Transverse colon (tissue), 4 donors: ENCODE measurements around the gene S100A14. TPM values are rescaled to one million over a fixed set of nuclear protein-coding genes. Genes with fewer than 3 reads are reported as not detected.

Source experiments
- DNase-seq: peaks from one replicate; pipeline ENCODE4 v3.0.0-alpha.2; 2019
- H3K27ac ChIP-seq, 4 donors: fragments of 200-600 bp; sonication (generic); 2 replicates each; pipeline ENCODE4 v1.5.1; 2016 to 2018; ENCODE audit warnings: inconsistent platforms in 4 of 4
- H3K27me3 ChIP-seq: fragments of 200-600 bp; sonication (generic); 2 replicates; pipeline ENCODE4 v1.5.1; 2017; ENCODE audit warnings: inconsistent platforms
- H3K36me3 ChIP-seq, 4 donors: fragments of 200-600 bp; sonication (generic); 2 replicates each; pipeline ENCODE4 v1.5.1; 2017 to 2019; ENCODE audit warnings: inconsistent platforms in 4 of 4
- H3K4me1 ChIP-seq, 4 donors: fragments of 200-600 bp; sonication (generic); 2 replicates each; pipeline ENCODE4 v1.5.1; 2017 to 2020; ENCODE audit warnings: inconsistent platforms in 4 of 4
- H3K4me3 ChIP-seq, 4 donors: fragments of 200-600 bp; sonication (generic); 1 replicate in 1 of 4; 2 replicates in 3 of 4; pipeline versions ENCODE4 v1.5.1 to v1.6.1; 2017 to 2019; ENCODE audit warnings: inconsistent platforms in 4 of 4
- H3K9me3 ChIP-seq, 2 donors: fragments of 200-600 bp; sonication (generic); 2 replicates each; pipeline ENCODE4 v1.5.1; 2017 to 2019; ENCODE audit warnings: inconsistent platforms in 2 of 2
- EP300 ChIP-seq: sonication (generic); formaldehyde crosslinking; IDR thresholded peaks from one replicate; pipeline ENCODE4 v1.6.1; 2017; ENCODE audit warnings: antibody characterized with exemption, low read depth
- POLR2A ChIP-seq: fragments of 450-650 bp; IDR thresholded peaks from one replicate; pipeline ENCODE4 v1.6.1; 2016; ENCODE audit warnings: antibody characterized with exemption, mild to moderate bottlenecking, moderate library complexity
- POLR2AphosphoS5 ChIP-seq, 3 donors: sonication (generic); formaldehyde crosslinking; IDR thresholded peaks; one replicate each; pipeline ENCODE4 v1.6.1; 2016; ENCODE audit warnings: antibody characterized with exemption in 3 of 3
- WGBS, 2 donors: methylation state at CpG; one replicate each; pipeline ENCODE4 v1.1.5; 2018; ENCODE audit warnings: low coverage in 1 of 2; 5-methylcytosine and 5-hydroxymethylcytosine counted together
- in situ Hi-C, 4 donors: fragments of 200-750 bp; cut with MboI; loops; one replicate each; pipeline versions ENCODE4 v1.15.0 to v1.15.1; 2017; ENCODE audit warnings: low sequenced_read_pairs in 3 of 4, low pct_ligation_motif_present in 1 of 4, low pct_unique_long_range_greater_than_20kb in 1 of 4
- intact Hi-C: fragments of 100-400 bp; cut with DNase I; formaldehyde crosslinking; loops from one replicate; pipeline ENCODE4 v1.15.1; 2023; ENCODE audit warnings: low total_unique reads
- total RNA-seq, 4 donors: library from RNA; depleted of rRNA; stranded (reverse); fragments of >200 nt; gene quantifications; one replicate each; pipeline ENCODE4 v1.1.0, GENCODE V29; 2016
- TF ChIP-seq, protein P1 (sequence below), 5 experiments: fragments of 200-600 bp in 3 of 5; fragments of 450-650 bp in 2 of 5; sonication (generic) in 3 of 5; IDR thresholded peaks; 1 replicate in 2 of 5; 2 replicates in 3 of 5; pipeline ENCODE4 v1.5.1; 2016 to 2017; ENCODE audit warnings: antibody characterized with exemption in 5 of 5, inconsistent platforms in 3 of 5, mild to moderate bottlenecking in 2 of 5, moderate library complexity in 1 of 5

Gene S100A14
- total RNA-seq, 4 donors from 2014 or later, result 134 to 514 (median 437) TPM

DNA sequence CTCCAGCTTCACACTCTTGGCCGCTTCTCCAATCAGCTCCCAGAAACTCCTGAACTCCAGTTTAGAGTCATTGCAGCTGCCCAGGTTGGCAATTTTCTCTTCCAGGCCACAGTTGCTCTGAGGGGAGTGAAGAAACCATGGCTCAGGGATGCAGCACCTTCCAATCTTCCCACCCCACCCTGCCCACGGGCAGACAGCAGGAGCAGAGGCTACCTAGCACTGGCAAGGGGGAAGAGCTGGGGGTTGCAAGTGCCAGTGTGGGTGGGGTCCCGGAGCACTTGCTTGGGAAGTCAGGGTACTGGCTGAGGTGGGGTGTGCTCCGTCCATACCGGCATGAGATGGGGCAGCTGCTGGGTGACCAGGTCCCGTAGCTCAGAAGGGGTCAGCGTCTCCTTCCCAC is 1.2 kb downstream of the S100A14 start:
- DNase-seq, result no peak
- Histone ChIP-seq H3K9me3 (no peaks in the 10 kb centered on the region), H3K27me3 (no peaks in the 10 kb centered on the region), H3K36me3 (no peaks in the 10 kb centered on the region), H3K4me1 (peaks cover 34 to 59% (median 44%) of the 10 kb centered on the region in 4 donors), H3K4me3 (peak overlapping the region in 2 of 4 donors; percentile 33 to 47), H3K27ac (peak overlapping the region; percentile 89 to 97 (median 92))
- in situ Hi-C loops (no loop called here), intact Hi-C loops (loop anchor here (5.0 kb wide), 1 partner anchor 38 kb away; no protein-coding TSS in a partner anchor)
- 84% methylated on average over 7 of the region's 7 CpGs; no CpG with 5 or more reads in 1 of the 2 donors for WGBS, 2 donors
- TF ChIP-seq POLR2AphosphoS5 (IDR thresholded peaks at IDR 0.05), result no peak
- no peak for TF ChIP-seq POLR2A
- TF ChIP-seq EP300, result no peak
- TF ChIP-seq, protein P1, sequence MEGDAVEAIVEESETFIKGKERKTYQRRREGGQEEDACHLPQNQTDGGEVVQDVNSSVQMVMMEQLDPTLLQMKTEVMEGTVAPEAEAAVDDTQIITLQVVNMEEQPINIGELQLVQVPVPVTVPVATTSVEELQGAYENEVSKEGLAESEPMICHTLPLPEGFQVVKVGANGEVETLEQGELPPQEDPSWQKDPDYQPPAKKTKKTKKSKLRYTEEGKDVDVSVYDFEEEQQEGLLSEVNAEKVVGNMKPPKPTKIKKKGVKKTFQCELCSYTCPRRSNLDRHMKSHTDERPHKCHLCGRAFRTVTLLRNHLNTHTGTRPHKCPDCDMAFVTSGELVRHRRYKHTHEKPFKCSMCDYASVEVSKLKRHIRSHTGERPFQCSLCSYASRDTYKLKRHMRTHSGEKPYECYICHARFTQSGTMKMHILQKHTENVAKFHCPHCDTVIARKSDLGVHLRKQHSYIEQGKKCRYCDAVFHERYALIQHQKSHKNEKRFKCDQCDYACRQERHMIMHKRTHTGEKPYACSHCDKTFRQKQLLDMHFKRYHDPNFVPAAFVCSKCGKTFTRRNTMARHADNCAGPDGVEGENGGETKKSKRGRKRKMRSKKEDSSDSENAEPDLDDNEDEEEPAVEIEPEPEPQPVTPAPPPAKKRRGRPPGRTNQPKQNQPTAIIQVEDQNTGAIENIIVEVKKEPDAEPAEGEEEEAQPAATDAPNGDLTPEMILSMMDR (IDR thresholded peaks at IDR 0.05), result no peak

DNA sequence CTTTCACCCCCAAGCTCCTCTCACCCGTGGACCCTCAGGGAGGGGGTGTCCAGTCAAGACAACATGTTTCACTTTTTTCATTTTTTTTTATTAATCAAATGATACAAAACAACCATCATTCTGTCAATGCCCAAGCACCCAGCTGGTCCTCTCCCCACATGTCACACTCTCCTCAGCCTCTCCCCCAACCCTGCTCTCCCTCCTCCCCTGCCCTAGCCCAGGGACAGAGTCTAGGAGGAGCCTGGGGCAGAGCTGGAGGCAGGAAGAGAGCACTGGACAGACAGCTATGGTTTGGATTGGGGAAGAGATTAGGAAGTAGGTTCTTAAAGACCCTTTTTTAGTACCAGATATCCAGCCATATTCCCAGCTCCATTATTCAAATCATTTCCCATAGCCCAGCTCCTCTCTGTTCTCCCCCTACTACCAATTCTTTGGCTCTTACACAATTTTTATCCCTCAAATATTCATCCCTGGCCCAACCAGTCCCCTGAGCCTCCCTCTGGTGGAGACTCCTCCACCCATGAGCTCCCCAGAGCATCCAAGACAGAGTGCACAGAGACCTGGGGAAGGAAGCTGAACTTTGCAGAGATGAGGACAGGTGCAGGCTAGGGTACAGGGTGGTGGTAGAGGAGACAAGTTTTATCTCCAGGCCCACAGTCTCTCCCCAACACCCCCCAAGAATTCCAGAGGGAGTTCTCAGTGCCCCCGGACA is 1.8 kb downstream of the S100A14 start:
- WGBS, 2 donors, result 64% methylated on average over 2 of the region's 2 CpGs; no CpG with 5 or more reads in 1 of the 2 donors
- no peak overlapping the region for H3K4me3 ChIP-seq
- H3K36me3 ChIP-seq, result no peaks in the 10 kb centered on the region
- H3K27me3 ChIP-seq, result no peaks in the 10 kb centered on the region
- H3K9me3 ChIP-seq, result no peaks in the 10 kb centered on the region
- no peak for DNase-seq
- H3K27ac ChIP-seq, result peak overlapping the region; percentile 89 to 97 (median 92)
- TF ChIP-seq EP300, result no peak
- peak in 1 of 3 donors; percentile 8 for TF ChIP-seq POLR2AphosphoS5 (IDR thresholded peaks at IDR 0.05)
- TF ChIP-seq, protein P1 (IDR thresholded peaks at IDR 0.05), result no peak
- intact Hi-C loops (loop anchor here (5.0 kb wide), 1 partner anchor 37 kb away; no protein-coding TSS in a partner anchor), in situ Hi-C loops (no loop called here)
- H3K4me1 ChIP-seq, result peaks cover 38 to 65% (median 50%) of the 10 kb centered on the region in 4 donors

DNA sequence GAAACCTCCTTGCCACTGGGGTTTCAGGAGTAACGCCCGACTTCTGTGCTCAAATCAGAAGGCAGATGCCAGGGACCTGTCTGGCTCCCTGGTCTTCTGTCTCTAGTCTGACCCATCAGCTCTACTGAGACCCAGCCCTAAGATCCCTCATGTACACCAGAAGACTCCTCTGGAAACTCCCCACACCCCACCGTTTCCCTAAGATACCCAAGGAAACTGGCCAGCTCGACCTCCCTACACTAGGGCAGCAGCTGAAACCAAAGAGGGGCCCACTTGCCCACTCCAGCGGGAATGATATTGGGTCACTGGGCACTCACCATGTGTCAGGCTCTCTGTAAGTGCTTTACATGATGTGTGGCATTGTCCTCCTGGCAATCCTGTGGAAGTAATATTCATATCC is 2.7 kb downstream of the S100A14 start:
- H3K4me1 ChIP-seq, result peaks cover 40 to 73% (median 55%) of the 10 kb centered on the region in 4 donors
- no peaks in the 10 kb centered on the region for H3K36me3 ChIP-seq
- 52% methylated on average over 5 of the region's 5 CpGs; no CpG with 5 or more reads in 1 of the 2 donors for WGBS, 2 donors
- H3K27ac ChIP-seq, result peak overlapping the region; percentile 89 to 97 (median 92)
- H3K9me3 ChIP-seq, result no peaks in the 10 kb centered on the region
- intact Hi-C loops, result loop anchor here (5.0 kb wide), 1 partner anchor 36 kb away; no protein-coding TSS in a partner anchor
- H3K27me3 ChIP-seq, result no peaks in the 10 kb centered on the region
- peak overlapping the region in 3 of 4 donors; percentile 53 to 62 (median 57) for H3K4me3 ChIP-seq
- in situ Hi-C loops, result no loop called here
- TF ChIP-seq, protein P1 (IDR thresholded peaks at IDR 0.05), result no peak
- no peak for TF ChIP-seq EP300
- no peak for TF ChIP-seq POLR2A
- TF ChIP-seq POLR2AphosphoS5 (IDR thresholded peaks at IDR 0.05), result no peak
- DNase-seq, result no peak

DNA sequence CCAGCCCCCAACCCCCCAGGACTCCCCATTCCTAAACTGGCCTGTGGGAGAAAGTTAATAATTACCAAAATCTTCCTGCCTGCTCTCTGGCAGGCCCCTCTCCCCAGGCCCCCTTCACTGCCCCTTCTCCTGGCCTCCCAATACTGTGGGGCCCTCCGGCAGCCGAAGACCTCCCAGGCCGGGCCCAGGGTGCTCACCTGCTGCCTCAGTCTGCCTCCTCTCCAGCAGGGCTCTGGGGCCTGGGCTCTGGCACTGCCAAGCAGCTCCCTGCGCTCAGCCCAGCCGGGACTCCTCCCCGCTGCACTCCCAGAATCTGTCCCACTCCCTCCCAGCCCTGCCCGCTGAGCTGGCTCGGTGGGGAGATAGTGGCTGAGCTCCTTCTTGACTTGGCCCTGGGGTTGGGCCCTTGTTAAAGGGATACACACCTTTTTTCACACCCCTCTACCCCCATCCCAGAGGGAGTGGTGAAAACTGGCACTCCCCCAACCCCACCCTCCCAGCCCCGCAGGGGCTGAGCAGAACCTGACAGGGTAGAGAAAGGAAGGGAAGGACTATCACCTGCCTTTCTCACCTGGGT is 3.3 kb downstream of the S100A14 start, which contains the start of gene S100A16:
S100A16 (minus strand) TSS at position 383 of the 577 bp plus-strand sequence. CDS start 4,986 bp downstream, outside the sequence.
- peak within 1 kb of the TSS; percentile 53 to 69 (median 60) for H3K4me3 ChIP-seq
- H3K4me1 ChIP-seq, result peaks cover 45 to 79% (median 60%) of the 10 kb centered on the region in 4 donors
- no peaks in the 10 kb centered on the region for H3K27me3 ChIP-seq
- peak; percentile 91 for DNase-seq
- TF ChIP-seq POLR2AphosphoS5 (IDR thresholded peaks at IDR 0.05) (peak; percentile 95 to 98 (median 96)), POLR2A (peak; percentile 97), EP300 (no peak)
- TF ChIP-seq, protein P1 (IDR thresholded peaks at IDR 0.05), result peak in 1 of 5 experiments; percentile 13
- no peaks in the 10 kb centered on the region for H3K36me3 ChIP-seq
- intact Hi-C loops, result loop anchor here (5.0 kb wide), 1 partner anchor 36 kb away; no protein-coding TSS in a partner anchor
- no peaks in the 10 kb centered on the region for H3K9me3 ChIP-seq
- WGBS, 2 donors, result 18% methylated on average over 9 of the region's 9 CpGs; no CpG with 5 or more reads in 1 of the 2 donors
- H3K27ac ChIP-seq, result peak within 1 kb of the TSS; percentile 89 to 97 (median 92)
- in situ Hi-C loops, result no loop called here
